Keratinocyte (primary cell): ENCODE measurements around the gene MAN2B1.

Experiments
- EZH2 ChIP-seq: IDR thresholded peaks from one replicate; pipeline ENCODE4 v1.6.1; 2012; ENCODE audit warnings: inconsistent platforms, mild to moderate bottlenecking, low read length, moderate library complexity
- TF ChIP-seq, protein P1 (sequence below), 3 experiments: IDR thresholded peaks in 1 of 3; conservative IDR thresholded peaks in 1 of 3; optimal IDR thresholded peaks in 1 of 3; 2 replicates in 2 of 3; 3 replicates in 1 of 3; pipeline versions ENCODE3 to v1.5.1; 2011; ENCODE audit warnings: low read length in 3 of 3, mild to moderate bottlenecking in 3 of 3, moderate library complexity in 2 of 3, control low read depth in 1 of 3, inconsistent platforms in 1 of 3; ENCODE audit not compliant: insufficient read depth in 2 of 3; ENCODE audit errors: extremely low read depth in 1 of 3

DNA sequence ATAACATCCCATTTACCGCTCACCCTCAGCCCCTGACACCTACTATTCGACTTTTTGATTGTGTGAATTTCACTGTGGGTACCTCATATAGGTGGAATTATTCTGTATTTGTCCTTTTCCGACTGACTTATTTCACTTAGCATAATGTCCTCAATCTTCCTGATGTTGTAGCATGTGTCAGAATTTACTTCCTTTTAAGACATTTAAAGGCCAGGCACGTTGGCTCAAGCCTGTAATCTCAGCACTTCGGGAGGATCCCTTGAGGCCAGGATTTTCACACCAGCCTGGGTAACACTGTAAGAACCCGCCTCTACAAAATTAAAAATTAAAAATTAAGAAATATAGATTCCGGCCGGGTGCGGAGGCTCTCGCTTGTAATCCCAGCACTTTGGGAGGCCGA, 68.9 kb downstream of the MAN2B1 start:
- TF ChIP-seq EZH2, result no peak
- TF ChIP-seq, protein P1, sequence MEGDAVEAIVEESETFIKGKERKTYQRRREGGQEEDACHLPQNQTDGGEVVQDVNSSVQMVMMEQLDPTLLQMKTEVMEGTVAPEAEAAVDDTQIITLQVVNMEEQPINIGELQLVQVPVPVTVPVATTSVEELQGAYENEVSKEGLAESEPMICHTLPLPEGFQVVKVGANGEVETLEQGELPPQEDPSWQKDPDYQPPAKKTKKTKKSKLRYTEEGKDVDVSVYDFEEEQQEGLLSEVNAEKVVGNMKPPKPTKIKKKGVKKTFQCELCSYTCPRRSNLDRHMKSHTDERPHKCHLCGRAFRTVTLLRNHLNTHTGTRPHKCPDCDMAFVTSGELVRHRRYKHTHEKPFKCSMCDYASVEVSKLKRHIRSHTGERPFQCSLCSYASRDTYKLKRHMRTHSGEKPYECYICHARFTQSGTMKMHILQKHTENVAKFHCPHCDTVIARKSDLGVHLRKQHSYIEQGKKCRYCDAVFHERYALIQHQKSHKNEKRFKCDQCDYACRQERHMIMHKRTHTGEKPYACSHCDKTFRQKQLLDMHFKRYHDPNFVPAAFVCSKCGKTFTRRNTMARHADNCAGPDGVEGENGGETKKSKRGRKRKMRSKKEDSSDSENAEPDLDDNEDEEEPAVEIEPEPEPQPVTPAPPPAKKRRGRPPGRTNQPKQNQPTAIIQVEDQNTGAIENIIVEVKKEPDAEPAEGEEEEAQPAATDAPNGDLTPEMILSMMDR (optimal IDR thresholded peaks at IDR 0.05 in 1 of 3, IDR thresholded peaks at IDR 0.05 in 1 of 3, conservative IDR thresholded peaks at IDR 0.05 in 1 of 3; ENCODE audit: extremely low read depth in 1 of 3, insufficient read depth in 2 of 3, low read length in 3 of 3), result no peak
